GM19043 (cell line): ENCODE data around the gene TUBG2.
"Not testable (repeated sequence)": the region's sequence is repeated elsewhere in the genome, so short reads cannot be mapped to it uniquely, and the experiment has no call there.

Experiments
- ATAC-seq: cut with Tn5 transposase; IDR thresholded peaks from one replicate; pipeline ENCODE4 v1.9.1; 2021; ENCODE audit warnings: low read depth; ENCODE audit not compliant: unreplicated experiment

Gene TUBG2

DNA sequence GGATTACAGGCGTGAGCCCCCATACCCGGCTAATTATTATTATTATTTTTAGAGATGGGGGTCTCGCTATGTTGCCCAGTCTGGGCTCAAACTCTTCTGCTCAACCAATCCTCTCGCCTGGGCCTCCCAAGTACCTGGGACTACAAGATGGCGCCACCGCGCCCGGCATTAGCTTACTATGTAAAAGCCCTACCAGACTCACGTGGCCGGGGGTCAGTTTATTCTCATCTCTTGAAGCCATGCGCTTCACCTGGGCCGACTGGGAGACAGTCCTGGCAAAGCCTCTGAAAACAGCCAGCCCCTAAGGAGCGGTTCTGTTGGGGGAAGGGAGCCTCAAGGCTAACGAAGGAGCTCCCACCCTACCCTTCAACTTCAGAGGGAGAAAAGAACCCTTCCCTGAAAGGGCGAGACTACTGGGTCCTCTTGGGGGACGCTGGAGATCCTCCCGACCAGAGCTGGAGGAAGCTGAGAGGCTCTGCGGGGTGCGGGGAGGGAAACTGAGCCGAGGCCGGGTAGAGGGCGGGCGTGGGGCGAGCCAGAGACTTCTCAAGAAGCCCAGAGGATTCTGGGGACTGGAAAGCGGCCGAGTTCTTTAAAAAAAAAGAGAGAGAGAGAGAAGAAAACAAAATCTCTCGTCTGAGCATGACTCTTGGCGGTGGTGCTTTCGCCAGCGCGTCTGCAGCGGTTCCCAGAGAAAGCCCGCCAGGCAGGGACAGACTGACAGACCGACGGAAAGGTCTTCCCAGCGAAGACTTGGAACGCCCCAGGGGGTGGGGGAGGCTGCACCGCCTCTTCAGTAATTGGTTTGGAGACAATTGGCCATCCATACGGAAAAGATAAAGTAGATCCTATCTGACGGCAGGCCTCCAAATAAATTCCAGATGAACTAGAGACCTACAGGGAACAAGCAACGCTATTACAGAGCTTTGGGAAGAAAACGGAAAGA lies 5.6 kb upstream of the TUBG2 start:
- no peak for ATAC-seq

DNA sequence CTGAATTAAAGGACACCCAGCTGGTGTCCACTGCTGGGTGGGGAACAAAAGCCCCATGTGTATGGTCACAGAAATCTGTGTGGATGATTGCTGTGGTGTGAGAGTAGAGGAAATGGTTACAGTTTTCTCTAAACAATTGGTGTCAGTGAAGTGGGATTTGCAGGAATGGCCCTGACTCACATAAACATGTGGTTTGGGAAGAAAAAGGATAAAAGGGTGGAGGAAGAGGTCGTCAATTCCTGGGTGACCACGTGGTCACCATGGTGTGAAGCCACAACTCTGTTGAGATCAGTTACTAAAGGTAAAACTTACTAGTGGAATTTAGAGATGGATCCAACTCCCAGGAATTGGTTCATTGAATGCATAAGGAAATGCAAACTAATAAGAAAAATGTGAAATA lies 3.6 kb upstream of the TUBG2 start:
- ATAC-seq = no peak

DNA sequence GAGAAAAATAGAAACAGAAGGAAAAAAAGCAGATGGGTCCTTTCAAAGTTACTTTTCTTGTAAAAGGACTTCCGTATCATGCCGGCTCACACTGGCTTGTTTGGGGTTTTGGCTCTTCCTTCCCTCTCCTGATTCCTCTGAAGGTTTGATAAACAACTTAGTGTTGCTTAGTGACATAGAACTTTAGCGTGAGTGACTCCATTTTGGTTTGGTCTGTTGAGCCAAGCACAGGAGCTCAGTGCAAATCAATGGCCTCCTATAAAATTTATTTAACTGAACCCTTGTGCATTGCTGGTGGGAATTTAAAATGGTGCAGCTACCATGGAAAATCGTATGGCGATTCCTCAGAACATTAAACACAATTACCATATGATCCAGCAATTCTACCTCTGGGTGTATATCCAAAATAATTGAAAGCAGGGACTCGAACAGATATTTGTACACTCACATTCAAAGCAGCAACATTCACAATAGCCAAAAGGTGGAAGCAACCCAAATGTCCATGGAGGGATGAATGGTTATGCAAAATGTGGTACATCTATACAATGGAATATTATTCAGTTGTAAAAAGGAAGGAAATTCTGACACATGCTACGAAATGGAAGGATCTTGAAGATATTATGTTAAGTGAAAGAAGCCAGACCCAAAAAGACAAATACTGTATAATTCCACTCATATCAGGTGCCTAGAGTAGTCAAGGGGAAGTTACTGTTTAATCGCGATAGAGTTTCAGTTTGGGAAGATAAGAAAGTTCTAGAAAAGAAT lies 1.1 kb upstream of the TUBG2 start:
- no peak for ATAC-seq

DNA sequence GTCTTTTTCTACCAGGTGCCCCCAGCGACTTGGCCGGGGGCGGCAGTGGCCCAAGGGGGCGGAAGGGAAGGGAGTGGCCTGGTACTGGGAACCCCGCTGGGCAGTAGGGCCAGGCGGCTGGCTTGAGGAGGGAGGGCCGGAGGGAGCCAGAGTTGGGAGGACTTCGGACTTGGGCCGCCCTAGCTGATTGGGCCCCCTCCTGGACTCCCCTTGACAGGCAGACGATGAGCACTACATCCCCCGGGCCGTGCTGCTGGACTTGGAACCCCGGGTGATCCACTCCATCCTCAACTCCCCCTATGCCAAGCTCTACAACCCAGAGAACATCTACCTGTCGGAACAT lies 819 bp downstream of the TUBG2 start:
- not testable (repeated sequence) for ATAC-seq

- no peak for ATAC-seq
Observed at GRCh38 chr17:42660692-42661345, 1.7 kb downstream of the TUBG2 start.

- no peak for ATAC-seq
Observed at GRCh38 chr17:42665581-42666001, 6.5 kb downstream of the TUBG2 start.

- not testable (repeated sequence) for ATAC-seq
Observed at GRCh38 chr17:42666126-42666525, 7.0 kb downstream of the TUBG2 start.

GRCh38 chr17:42667088-42667951 lies 8.2 kb downstream of the TUBG2 start:
- no peak for ATAC-seq

GRCh38 chr17:42669705-42669976 lies 10.6 kb downstream of the TUBG2 start:
- ATAC-seq = no peak

GRCh38 chr17:42669977-42670788 lies 11.1 kb downstream of the TUBG2 start:
- ATAC-seq = no peak

DNA sequence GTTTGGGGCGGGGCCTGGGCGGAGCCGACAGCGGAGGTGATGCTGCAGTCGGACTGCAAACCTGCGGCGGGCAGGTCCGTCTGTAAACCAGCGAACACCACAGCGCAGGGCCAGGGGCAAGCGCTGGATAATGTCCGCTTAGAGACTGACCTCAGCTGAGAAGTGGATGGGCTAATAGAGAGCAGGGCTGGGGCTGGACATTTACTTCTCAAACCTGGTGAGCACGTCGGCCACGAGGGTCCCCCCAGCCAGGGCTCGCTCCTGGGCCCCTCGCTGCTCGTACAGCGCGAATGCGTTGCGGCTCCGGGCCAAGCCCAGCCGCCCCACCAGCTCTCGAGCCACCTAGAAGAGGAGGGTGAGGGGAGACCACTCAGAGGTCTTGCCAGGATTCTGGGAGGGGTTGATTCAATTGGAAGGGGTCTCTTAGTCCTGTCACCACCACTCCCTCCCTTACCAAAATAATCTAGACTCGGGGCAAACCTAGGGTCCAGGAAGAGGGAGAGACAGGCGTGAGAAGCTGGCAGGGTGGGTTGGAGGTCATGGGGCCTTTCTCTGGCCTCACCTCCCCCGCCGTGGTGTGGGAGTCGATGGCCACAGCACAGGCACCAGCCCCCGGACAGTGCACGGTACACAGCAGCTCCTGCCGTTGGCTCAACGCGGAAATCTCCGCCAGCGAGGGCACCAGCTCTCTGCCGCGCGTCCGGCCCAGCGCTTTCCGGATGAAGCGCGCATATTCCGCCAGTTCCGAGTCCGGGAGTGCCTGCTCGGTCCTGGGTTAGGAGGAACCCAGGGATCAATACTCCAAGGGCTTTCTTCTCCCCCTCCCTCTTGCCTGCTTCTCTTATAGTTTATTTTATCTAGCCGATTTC lies 11.9 kb downstream of the TUBG2 start:
- no peak for ATAC-seq

GRCh38 chr17:42672038-42672437 lies 13.0 kb downstream of the TUBG2 start:
- ATAC-seq = no peak

- no peak for ATAC-seq
Observed at GRCh38 chr17:42673266-42673884, 14.3 kb downstream of the TUBG2 start.

GRCh38 chr17:42673885-42674754 lies 15.0 kb downstream of the TUBG2 start:
- no peak for ATAC-seq

GRCh38 chr17:42674755-42675347 lies 15.8 kb downstream of the TUBG2 start:
- ATAC-seq = no peak

DNA sequence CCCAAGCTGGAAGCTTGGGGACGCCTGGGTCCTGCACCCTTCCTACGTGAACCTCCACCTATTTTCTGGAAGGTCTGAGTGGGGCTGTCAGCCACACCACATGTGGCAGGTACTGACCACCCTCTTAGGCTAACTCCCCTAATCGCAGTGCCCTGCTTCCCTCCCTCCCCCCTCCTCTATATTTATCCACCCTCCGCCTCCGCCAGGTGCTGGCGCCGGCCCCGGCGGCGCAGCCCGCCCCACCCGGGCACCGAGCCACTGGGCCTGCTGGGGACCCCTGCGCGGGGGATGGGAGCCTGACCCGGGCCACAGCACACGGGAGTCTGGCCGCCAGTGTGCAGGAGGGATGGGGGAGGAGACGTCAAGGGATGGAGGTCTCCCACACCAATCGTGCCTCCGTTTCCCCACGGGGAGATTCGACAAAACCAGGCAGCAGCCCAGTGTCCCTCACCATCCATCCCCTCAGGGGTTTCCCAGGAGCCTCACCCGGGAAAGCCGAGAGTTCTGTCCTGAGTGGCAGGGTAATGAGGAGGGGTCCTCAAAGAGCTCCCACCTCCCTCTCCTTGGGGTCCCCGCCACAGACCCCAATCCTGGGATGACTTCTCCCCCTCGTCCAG lies 16.4 kb downstream of the TUBG2 start:
- no peak for ATAC-seq
